Activated CD8-positive, alpha-beta memory T cell treated with anti-CD3 and anti-CD28 coated beads, Interleukin-2, amount 10 ng/mL, durations not matched to agents 7 days and 5 days (primary cell): ENCODE results near the gene APOBEC4. TPM values are rescaled to one million over a fixed set of nuclear protein-coding genes. Genes with fewer than 3 reads are reported as not detected.

Experiments
- ATAC-seq: fragments of 150-1000 bp; cut with Tn5 transposase; one replicate; pipeline ENCODE4 v1.10.0; 2021; ENCODE audit warnings: moderate library complexity
- CTCF ChIA-PET: fragments of 350-600 bp; sonication (Branson Sonifier 250); formaldehyde crosslinking; loops from one replicate; lab custom pipeline; 2021; ENCODE audit warnings: antibody characterized with exemption; lab: Charles Lee
- DNase-seq: peaks from one replicate; pipeline ENCODE4 v3.0.0-alpha.2; 2020
- H3K27ac Mint-ChIP-seq: one replicate; pipeline ENCODE4 v1.8.0; 2021; ENCODE audit warnings: mild to moderate bottlenecking, mixed read lengths
- H3K27me3 Mint-ChIP-seq: one replicate; pipeline ENCODE4 v1.8.0; 2021; ENCODE audit warnings: mixed read lengths
- H3K36me3 Mint-ChIP-seq: one replicate; pipeline ENCODE4 v1.8.0; 2021; ENCODE audit warnings: mild to moderate bottlenecking, mixed read lengths
- H3K4me1 Mint-ChIP-seq: one replicate; pipeline ENCODE4 v1.8.0; 2021; ENCODE audit warnings: mixed read lengths
- H3K4me3 Mint-ChIP-seq: one replicate; pipeline ENCODE4 v1.8.0; 2021; ENCODE audit warnings: mild to moderate bottlenecking, moderate library complexity, mixed read lengths
- H3K9me3 Mint-ChIP-seq: one replicate; pipeline ENCODE4 v1.8.0; 2022; ENCODE audit warnings: low read depth, mixed read lengths
- total RNA-seq, 2 experiments: library from RNA; stranded (reverse); gene quantifications; one replicate each; pipeline ENCODE4 v1.2.3, GENCODE V29; 2021

Gene APOBEC4
- not detected for total RNA-seq

- no peaks in the 10 kb centered on the region for H3K9me3 Mint-ChIP-seq
- peaks cover 37% of the 10 kb centered on the region for H3K4me1 Mint-ChIP-seq
- DNase-seq = no peak
- no peaks in the 10 kb centered on the region for H3K27me3 Mint-ChIP-seq
- peak within 1 kb of the TSS; percentile 82 for H3K27ac Mint-ChIP-seq
- CTCF ChIA-PET = interaction anchor here (0.9 to 5.7 kb wide), 5 partner anchors 8 to 262 kb away, joined by 3 to 104 read pairs (median 12); partner anchors contain the start of gene ARPC5
- no peak for ATAC-seq
- H3K36me3 Mint-ChIP-seq = no peaks in the 10 kb centered on the region
- no peak within 1 kb of the TSS for H3K4me3 Mint-ChIP-seq
These were observed at the start of gene APOBEC4 for GRCh38 chr1:183652547-183653461. Gene APOBEC4 (minus strand): TSS chr1:183653316. CDS start chr1:183648781, 4,535 bp downstream.

- CTCF ChIA-PET = no interaction called here
- Mint-ChIP-seq H3K27ac (no peak overlapping the region), H3K4me3 (no peak overlapping the region), H3K4me1 (no peaks in the 10 kb centered on the region), H3K36me3 (peaks cover 3% of the 10 kb centered on the region), H3K9me3 (no peaks in the 10 kb centered on the region), H3K27me3 (no peaks in the 10 kb centered on the region)
- DNase-seq (no peak), ATAC-seq (no peak)
These were observed 49.7 kb upstream of the APOBEC4 start for GRCh38 chr1:183702813-183703198.

GRCh38 chr1:183702087-183702812 lies 49.1 kb upstream of the APOBEC4 start:
- Mint-ChIP-seq H3K36me3 (peaks cover 3% of the 10 kb centered on the region), H3K4me3 (no peak overlapping the region), H3K4me1 (no peaks in the 10 kb centered on the region), H3K9me3 (no peaks in the 10 kb centered on the region), H3K27ac (no peak overlapping the region), H3K27me3 (no peaks in the 10 kb centered on the region)
- ATAC-seq = no peak
- DNase-seq = no peak
- CTCF ChIA-PET = no interaction called here

GRCh38 chr1:183699616-183700160 lies 46.6 kb upstream of the APOBEC4 start:
- Mint-ChIP-seq H3K27ac (no peak overlapping the region), H3K4me1 (no peaks in the 10 kb centered on the region), H3K9me3 (no peaks in the 10 kb centered on the region), H3K4me3 (no peak overlapping the region), H3K27me3 (no peaks in the 10 kb centered on the region), H3K36me3 (peaks cover 3% of the 10 kb centered on the region)
- ATAC-seq (no peak), DNase-seq (no peak)
- CTCF ChIA-PET = no interaction called here

- H3K9me3 Mint-ChIP-seq = no peaks in the 10 kb centered on the region
- ATAC-seq = no peak
- peaks cover 2% of the 10 kb centered on the region for H3K4me1 Mint-ChIP-seq
- no peaks in the 10 kb centered on the region for H3K27me3 Mint-ChIP-seq
- peaks cover 3% of the 10 kb centered on the region for H3K36me3 Mint-ChIP-seq
- H3K4me3 Mint-ChIP-seq = no peak overlapping the region
- CTCF ChIA-PET = interaction anchor here (0.8 kb wide), 2 partner anchors 35 to 43 kb away, joined by 3 read pairs; no protein-coding TSS in a partner anchor
- no peak for DNase-seq
- no peak overlapping the region for H3K27ac Mint-ChIP-seq
These were observed 44.9 kb upstream of the APOBEC4 start for GRCh38 chr1:183697814-183698590.

GRCh38 chr1:183696981-183697380 lies 43.9 kb upstream of the APOBEC4 start:
- DNase-seq = no peak
- H3K4me3 Mint-ChIP-seq = no peak overlapping the region
- no peak for ATAC-seq
- peaks cover 3% of the 10 kb centered on the region for H3K36me3 Mint-ChIP-seq
- no peaks in the 10 kb centered on the region for H3K9me3 Mint-ChIP-seq
- no peak overlapping the region for H3K27ac Mint-ChIP-seq
- H3K27me3 Mint-ChIP-seq = no peaks in the 10 kb centered on the region
- peaks cover 2% of the 10 kb centered on the region for H3K4me1 Mint-ChIP-seq
- CTCF ChIA-PET = no interaction called here

- H3K4me3 Mint-ChIP-seq = no peak overlapping the region
- DNase-seq (no peak), ATAC-seq (no peak)
- no peak overlapping the region for H3K27ac Mint-ChIP-seq
- H3K4me1 Mint-ChIP-seq = peaks cover 6% of the 10 kb centered on the region
- H3K9me3 Mint-ChIP-seq = no peaks in the 10 kb centered on the region
- H3K36me3 Mint-ChIP-seq = no peaks in the 10 kb centered on the region
- no peaks in the 10 kb centered on the region for H3K27me3 Mint-ChIP-seq
- CTCF ChIA-PET = interaction anchor here (1.8 to 3.1 kb wide), 2 partner anchors 10 to 39 kb away, joined by 6 to 20 read pairs; no protein-coding TSS in a partner anchor
These were observed 41.6 kb upstream of the APOBEC4 start for GRCh38 chr1:183694755-183695154.

- CTCF ChIA-PET = interaction anchor here (1.5 to 3.1 kb wide), 2 partner anchors 9 to 221 kb away, joined by 4 to 20 read pairs; no protein-coding TSS in a partner anchor
- no peaks in the 10 kb centered on the region for H3K36me3 Mint-ChIP-seq
These were observed 41.0 kb upstream of the APOBEC4 start for GRCh38 chr1:183694066-183694465.

GRCh38 chr1:183693521-183693920 lies 40.4 kb upstream of the APOBEC4 start:
- Mint-ChIP-seq H3K4me1 (peaks cover 8% of the 10 kb centered on the region), H3K36me3 (no peaks in the 10 kb centered on the region), H3K27me3 (no peaks in the 10 kb centered on the region), H3K4me3 (no peak overlapping the region), H3K27ac (no peak overlapping the region), H3K9me3 (no peaks in the 10 kb centered on the region)
- ATAC-seq (no peak), DNase-seq (no peak)
- CTCF ChIA-PET = interaction anchor here (1.5 to 3.1 kb wide), 2 partner anchors 8 to 222 kb away, joined by 4 to 20 read pairs; no protein-coding TSS in a partner anchor

More at GRCh38 chr1:183694066-183694465, 41.0 kb upstream of the APOBEC4 start:
- Mint-ChIP-seq H3K27me3 (no peaks in the 10 kb centered on the region), H3K4me1 (peaks cover 8% of the 10 kb centered on the region), H3K9me3 (no peaks in the 10 kb centered on the region), H3K4me3 (no peak overlapping the region), H3K27ac (no peak overlapping the region)
- DNase-seq = no peak
- ATAC-seq = no peak

- Mint-ChIP-seq H3K36me3 (no peaks in the 10 kb centered on the region), H3K27ac (no peak overlapping the region), H3K9me3 (no peaks in the 10 kb centered on the region), H3K27me3 (peaks cover 8% of the 10 kb centered on the region), H3K4me3 (no peak overlapping the region), H3K4me1 (peaks cover 8% of the 10 kb centered on the region)
- ATAC-seq = no peak
- CTCF ChIA-PET = interaction anchor here (1.0 kb wide), 1 partner anchor 214 kb away, joined by 3 read pairs; no protein-coding TSS in a partner anchor
- DNase-seq = no peak
These were observed 36.7 kb upstream of the APOBEC4 start for GRCh38 chr1:183689762-183690204.

- CTCF ChIA-PET = no interaction called here
These were observed 35.4 kb upstream of the APOBEC4 start for GRCh38 chr1:183688341-183689060.

More at GRCh38 chr1:183688341-183689060, 35.4 kb upstream of the APOBEC4 start:
- no peak for ATAC-seq
- no peaks in the 10 kb centered on the region for H3K36me3 Mint-ChIP-seq
- H3K27me3 Mint-ChIP-seq = peaks cover 16% of the 10 kb centered on the region
- H3K9me3 Mint-ChIP-seq = no peaks in the 10 kb centered on the region
- no peak overlapping the region for H3K27ac Mint-ChIP-seq
- H3K4me1 Mint-ChIP-seq = peaks cover 8% of the 10 kb centered on the region
- DNase-seq = no peak
- H3K4me3 Mint-ChIP-seq = no peak overlapping the region
